Measurements from ENCODE around the gene NNMT.

The NNMT gene

DNA sequence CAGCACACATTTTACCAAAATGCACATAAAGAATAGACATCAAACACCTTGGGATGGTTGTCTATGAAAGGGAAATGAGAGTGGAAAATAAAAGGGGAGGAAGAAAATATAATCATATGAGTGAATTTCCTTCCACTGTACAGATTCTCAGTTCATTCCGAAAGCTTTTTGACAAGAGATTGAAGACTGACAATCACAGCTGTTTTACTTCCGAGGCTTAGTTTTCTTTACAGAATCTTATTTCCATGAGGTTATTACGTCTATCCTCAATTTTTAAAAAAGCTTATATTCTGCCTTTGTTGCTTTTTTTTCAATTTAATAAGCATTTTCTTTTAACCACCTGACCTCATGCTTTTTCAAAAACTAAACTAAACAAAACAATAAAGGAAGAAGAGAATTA is 12.8 kb upstream of the NNMT start:
- H3K4me3 ChIP-seq (ENCODE audit: low read length) = no peak overlapping the region
- no peak for DNase-seq (ENCODE audit: low read depth)
- TF ChIP-seq, protein P1, sequence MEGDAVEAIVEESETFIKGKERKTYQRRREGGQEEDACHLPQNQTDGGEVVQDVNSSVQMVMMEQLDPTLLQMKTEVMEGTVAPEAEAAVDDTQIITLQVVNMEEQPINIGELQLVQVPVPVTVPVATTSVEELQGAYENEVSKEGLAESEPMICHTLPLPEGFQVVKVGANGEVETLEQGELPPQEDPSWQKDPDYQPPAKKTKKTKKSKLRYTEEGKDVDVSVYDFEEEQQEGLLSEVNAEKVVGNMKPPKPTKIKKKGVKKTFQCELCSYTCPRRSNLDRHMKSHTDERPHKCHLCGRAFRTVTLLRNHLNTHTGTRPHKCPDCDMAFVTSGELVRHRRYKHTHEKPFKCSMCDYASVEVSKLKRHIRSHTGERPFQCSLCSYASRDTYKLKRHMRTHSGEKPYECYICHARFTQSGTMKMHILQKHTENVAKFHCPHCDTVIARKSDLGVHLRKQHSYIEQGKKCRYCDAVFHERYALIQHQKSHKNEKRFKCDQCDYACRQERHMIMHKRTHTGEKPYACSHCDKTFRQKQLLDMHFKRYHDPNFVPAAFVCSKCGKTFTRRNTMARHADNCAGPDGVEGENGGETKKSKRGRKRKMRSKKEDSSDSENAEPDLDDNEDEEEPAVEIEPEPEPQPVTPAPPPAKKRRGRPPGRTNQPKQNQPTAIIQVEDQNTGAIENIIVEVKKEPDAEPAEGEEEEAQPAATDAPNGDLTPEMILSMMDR (IDR thresholded peaks at IDR 0.05; ENCODE audit: insufficient read depth, low read depth, low read length, missing control alignments) = no peak

DNA sequence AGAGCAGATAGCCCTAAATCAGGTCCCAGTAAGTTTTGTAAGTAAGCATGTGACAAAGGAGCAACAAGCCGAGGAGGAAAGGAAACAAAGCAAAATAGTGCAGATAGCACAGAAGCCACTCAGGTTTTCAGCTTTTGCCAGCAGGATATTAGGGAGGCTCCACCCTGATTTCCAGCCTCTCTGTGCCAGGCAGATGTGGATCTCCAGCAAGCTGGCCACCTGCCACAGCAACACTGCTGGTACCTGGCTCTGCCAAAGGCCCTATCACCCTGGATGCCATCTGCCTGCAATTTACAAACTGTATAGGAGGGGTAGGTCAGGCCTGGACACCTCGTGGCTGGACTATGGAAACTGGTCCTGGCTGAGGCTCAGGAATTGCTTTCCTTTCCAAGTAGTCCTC is 12.2 kb upstream of the NNMT start:
- TF ChIP-seq, protein P1 (IDR thresholded peaks at IDR 0.05; ENCODE audit: insufficient read depth, low read depth, low read length, missing control alignments) = no peak
- H3K4me3 ChIP-seq (ENCODE audit: low read length) = no peak overlapping the region
- DNase-seq (ENCODE audit: low read depth) = no peak

- DNase-seq (ENCODE audit: low read depth) = no peak
- TF ChIP-seq, protein P1 (IDR thresholded peaks at IDR 0.05; ENCODE audit: insufficient read depth, low read depth, low read length, missing control alignments) = no peak
- no peak overlapping the region for H3K4me3 ChIP-seq (ENCODE audit: low read length)
These were observed 11.3 kb upstream of the NNMT start for GRCh38 chr11:114284914-114285313.

- H3K4me3 ChIP-seq (ENCODE audit: low read length) = no peak overlapping the region
- peak; percentile 71 for DNase-seq (ENCODE audit: low read depth)
- TF ChIP-seq, protein P1 (IDR thresholded peaks at IDR 0.05; ENCODE audit: insufficient read depth, low read depth, low read length, missing control alignments) = no peak
These were observed 10.6 kb upstream of the NNMT start for GRCh38 chr11:114285599-114285998.

DNA sequence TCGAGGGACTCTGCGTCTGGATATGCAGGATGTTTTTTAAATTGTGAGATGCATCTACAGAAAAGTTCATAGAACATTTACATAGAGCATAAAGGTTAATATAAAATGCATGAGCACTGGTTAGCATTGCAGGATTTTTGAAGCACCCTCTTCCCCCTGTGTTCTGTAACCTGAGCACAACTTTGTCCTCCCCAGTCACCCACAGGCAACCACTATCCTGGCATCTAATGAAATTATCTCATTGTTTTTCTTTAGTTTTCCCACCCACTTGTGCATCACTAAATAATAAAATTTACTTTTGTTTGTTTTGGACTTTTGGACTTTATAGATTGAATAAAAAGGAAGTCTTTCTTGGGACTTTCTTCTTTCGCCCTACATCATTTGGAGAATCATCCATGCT is 10.0 kb upstream of the NNMT start:
- no peak overlapping the region for H3K4me3 ChIP-seq (ENCODE audit: low read length)
- TF ChIP-seq, protein P1 (IDR thresholded peaks at IDR 0.05; ENCODE audit: insufficient read depth, low read depth, low read length, missing control alignments) = no peak
- no peak for DNase-seq (ENCODE audit: low read depth)

DNA sequence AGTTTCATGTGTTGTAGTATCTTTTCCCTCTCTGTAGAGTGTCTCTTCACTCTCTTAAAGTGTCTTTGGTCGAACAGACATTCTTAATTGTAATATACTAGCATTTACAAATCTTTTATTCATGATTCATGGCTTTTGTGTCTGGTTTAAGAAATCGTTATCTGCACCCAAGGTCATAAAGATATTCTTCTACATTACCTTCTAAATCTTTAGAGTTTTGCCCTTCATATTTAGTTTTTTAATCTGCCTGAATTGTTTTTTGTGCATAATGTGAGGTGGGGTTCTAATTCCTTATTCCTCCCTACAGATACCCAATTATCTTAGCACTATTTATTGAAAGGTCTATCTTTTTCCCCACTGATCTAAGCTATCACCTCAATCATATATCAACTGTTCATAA is 9.0 kb upstream of the NNMT start:
- no peak for DNase-seq (ENCODE audit: low read depth)
- no peak overlapping the region for H3K4me3 ChIP-seq (ENCODE audit: low read length)
- TF ChIP-seq, protein P1 (IDR thresholded peaks at IDR 0.05; ENCODE audit: insufficient read depth, low read depth, low read length, missing control alignments) = no peak

DNA sequence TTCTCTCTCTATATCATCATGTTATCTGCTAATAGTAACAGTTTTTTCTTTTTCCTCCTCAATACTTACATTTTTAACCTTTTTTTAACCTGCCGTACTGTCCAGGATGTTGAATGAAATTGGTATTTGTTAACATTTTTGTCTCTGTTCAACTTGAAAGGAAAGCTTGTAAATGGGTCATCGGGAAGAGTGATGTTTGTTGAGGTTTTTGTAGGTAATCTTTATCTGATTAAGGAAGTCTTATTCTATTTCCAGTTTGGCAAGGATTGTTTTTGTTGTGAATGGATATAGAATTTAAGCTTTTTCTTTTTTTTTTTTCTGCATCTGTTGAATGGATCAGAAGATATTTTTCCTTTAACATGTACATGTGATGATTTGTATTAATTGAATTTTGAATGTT is 8.1 kb upstream of the NNMT start:
- TF ChIP-seq, protein P1 (IDR thresholded peaks at IDR 0.05; ENCODE audit: insufficient read depth, low read depth, low read length, missing control alignments) = no peak
- DNase-seq (ENCODE audit: low read depth) = no peak
- no peak overlapping the region for H3K4me3 ChIP-seq (ENCODE audit: low read length)
